SU-DHL-6 (cell line): ENCODE data around the gene LTA4H.

Experiments
- H2AFZ ChIP-seq: fragments of 200-600 bp; sonication (generic); 2 replicates; pipeline ENCODE4 v1.6.1; 2014; ENCODE audit warnings: low read depth, mild to moderate bottlenecking, moderate library complexity, mixed read lengths, antibody characterized with exemption, low read length; ENCODE audit not compliant: severe bottlenecking
- H3F3A ChIP-seq: fragments of 200-600 bp; shearing (Covaris generic); 2 replicates; pipeline ENCODE4 v1.6.0; 2016; ENCODE audit warnings: antibody characterized with exemption, mild to moderate bottlenecking; ENCODE audit not compliant: insufficient read depth
- H3K27ac ChIP-seq: fragments of 200-600 bp; sonication (generic); 2 replicates; pipeline ENCODE4 v1.5.1; 2016; ENCODE audit warnings: low read depth, mild to moderate bottlenecking, low read length, moderate library complexity, mixed read lengths
- H3K27me3 ChIP-seq: fragments of 200-600 bp; sonication (generic), shearing (Covaris generic); 2 replicates; pipeline ENCODE4 v1.6.0; 2014; ENCODE audit warnings: mild to moderate bottlenecking, low read length
- H3K36me3 ChIP-seq: fragments of 200-600 bp; sonication (generic); 2 replicates; pipeline ENCODE4 v1.6.1; 2014; ENCODE audit warnings: mild to moderate bottlenecking, low read length, mixed read lengths
- H3K4me2 ChIP-seq: fragments of 300-600, 200-600 bp; shearing (Covaris generic), sonication (generic); 2 replicates; pipeline ENCODE4 v1.6.0; 2014; ENCODE audit warnings: low read length, low read depth, mild to moderate bottlenecking; ENCODE audit not compliant: poor library complexity, severe bottlenecking
- H3K4me3 ChIP-seq: fragments of 200-600 bp; sonication (generic); 2 replicates; pipeline ENCODE4 v1.5.1; 2014; ENCODE audit warnings: antibody characterized with exemption, low read length, mild to moderate bottlenecking, mixed read lengths; ENCODE audit not compliant: insufficient read depth, poor library complexity, severe bottlenecking
- H3K79me2 ChIP-seq: fragments of 200-600 bp; sonication (generic); 2 replicates; pipeline ENCODE4 v1.6.1; 2014; ENCODE audit warnings: mild to moderate bottlenecking, low read length, moderate library complexity; ENCODE audit not compliant: insufficient read depth
- H3K9ac ChIP-seq: fragments of 200-600 bp; sonication (generic); 2 replicates; pipeline ENCODE4 v1.7.0; 2014; ENCODE audit warnings: mild to moderate bottlenecking, low read length
- H3K9me2 ChIP-seq: fragments of 200-600 bp; sonication (generic); replicated peaks from 2 replicates; pipeline ENCODE4 v1.6.1; 2014; ENCODE audit warnings: low read length; ENCODE audit not compliant: insufficient read depth
- H3K9me3 ChIP-seq: fragments of 200-600 bp; sonication (generic); 2 replicates; pipeline ENCODE4 v1.6.1; 2014; ENCODE audit warnings: low read length, mixed read lengths; ENCODE audit not compliant: insufficient read depth
- H4K20me1 ChIP-seq: fragments of 200-600 bp; sonication (generic); 2 replicates; pipeline ENCODE4 v1.6.1; 2014; ENCODE audit warnings: low read depth, mild to moderate bottlenecking, antibody characterized with exemption, low read length, moderate library complexity, mixed read lengths
- CTCF ChIP-seq: fragments of 200-600 bp; sonication (generic); IDR thresholded peaks from one replicate; pipeline ENCODE4 v1.5.1; 2017; ENCODE audit warnings: antibody characterized with exemption, mild to moderate bottlenecking, low read length, moderate library complexity; ENCODE audit not compliant: insufficient read depth, poor library complexity, severe bottlenecking
- EZH2phosphoT487 ChIP-seq: fragments of 200-600 bp; sonication (generic), shearing (Covaris generic); conservative IDR thresholded peaks from 2 replicates; pipeline ENCODE4 v1.6.1; 2018; ENCODE audit warnings: mild to moderate bottlenecking, antibody characterized with exemption, low read length, moderate library complexity, mixed read lengths

The LTA4H gene

GRCh38 chr12:96075560-96075959, 40.2 kb upstream of the LTA4H start:
- no peaks in the 10 kb centered on the region for H3K36me3 ChIP-seq
- H4K20me1 ChIP-seq = no peaks in the 10 kb centered on the region
- no peak for TF ChIP-seq EZH2phosphoT487
- H3K27me3 ChIP-seq = no peaks in the 10 kb centered on the region
- H3K27ac ChIP-seq = no peak overlapping the region
- H3F3A ChIP-seq = no peaks in the 10 kb centered on the region
- no peak overlapping the region for H2AFZ ChIP-seq
- H3K9me3 ChIP-seq = no peaks in the 10 kb centered on the region
- H3K9me2 ChIP-seq = no peaks in the 10 kb centered on the region
- no peaks in the 10 kb centered on the region for H3K79me2 ChIP-seq
- H3K9ac ChIP-seq = no peak overlapping the region
- no peak overlapping the region for H3K4me2 ChIP-seq
- H3K4me3 ChIP-seq = no peak overlapping the region

- H3K79me2 ChIP-seq = no peaks in the 10 kb centered on the region
These were observed 38.3 kb upstream of the LTA4H start for GRCh38 chr12:96073346-96074330.

GRCh38 chr12:96070670-96071279, 35.4 kb upstream of the LTA4H start:
- Histone ChIP-seq H3K4me2 (no peak overlapping the region), H3K9ac (no peak overlapping the region), H3K36me3 (no peaks in the 10 kb centered on the region), H3K79me2 (no peaks in the 10 kb centered on the region), H3K4me3 (no peak overlapping the region), H3K9me2 (no peaks in the 10 kb centered on the region), H4K20me1 (no peaks in the 10 kb centered on the region), H3K27ac (no peak overlapping the region), H2AFZ (no peak overlapping the region), H3F3A (no peaks in the 10 kb centered on the region), H3K9me3 (no peaks in the 10 kb centered on the region), H3K27me3 (no peaks in the 10 kb centered on the region)
- no peak for TF ChIP-seq CTCF
- no peak for TF ChIP-seq EZH2phosphoT487

More at GRCh38 chr12:96073346-96074330, 38.3 kb upstream of the LTA4H start:
- Histone ChIP-seq H3K4me3 (no peak overlapping the region), H3F3A (no peaks in the 10 kb centered on the region), H3K9me3 (no peaks in the 10 kb centered on the region), H3K27ac (no peak overlapping the region), H2AFZ (no peak overlapping the region), H3K27me3 (no peaks in the 10 kb centered on the region), H3K4me2 (no peak overlapping the region), H3K9me2 (no peaks in the 10 kb centered on the region), H3K9ac (no peak overlapping the region), H4K20me1 (no peaks in the 10 kb centered on the region), H3K36me3 (no peaks in the 10 kb centered on the region)
- TF ChIP-seq EZH2phosphoT487 (no peak), CTCF (no peak)
